Ishikawa (cell line): ENCODE data around the gene D2HGDH.

ENCODE experiments used
- CEBPB ChIP-seq: IDR thresholded peaks from 2 replicates; pipeline ENCODE4 v1.6.1; 2012
- CREB1 ChIP-seq: IDR thresholded peaks from 2 replicates; pipeline ENCODE4 v1.6.1; 2012; ENCODE audit warnings: low read depth
- EGR1 ChIP-seq: IDR thresholded peaks from 2 replicates; pipeline ENCODE4 v1.6.1; 2012
- EP300 ChIP-seq: IDR thresholded peaks from 2 replicates; pipeline ENCODE4 v1.6.1; 2012; ENCODE audit warnings: borderline replicate concordance
- FOXM1 ChIP-seq: IDR thresholded peaks from 2 replicates; pipeline ENCODE4 v1.6.1; 2012; ENCODE audit warnings: low read depth, borderline replicate concordance
- MAX ChIP-seq: IDR thresholded peaks from 2 replicates; pipeline ENCODE4 v1.6.1; 2012
- NFIC ChIP-seq: IDR thresholded peaks from 2 replicates; pipeline ENCODE4 v1.6.1; 2012
- RAD21 ChIP-seq: IDR thresholded peaks from 2 replicates; pipeline ENCODE4 v1.6.1; 2012; ENCODE audit warnings: low read depth
- REST ChIP-seq: IDR thresholded peaks from 2 replicates; pipeline ENCODE4 v1.6.1; 2012; ENCODE audit warnings: low read depth, mild to moderate bottlenecking
- TAF1 ChIP-seq: IDR thresholded peaks from 2 replicates; pipeline ENCODE4 v1.6.1; 2012; ENCODE audit warnings: low read depth, mild to moderate bottlenecking
- TCF12 ChIP-seq: IDR thresholded peaks from 2 replicates; pipeline ENCODE4 v1.6.1; 2012; ENCODE audit warnings: low read depth
- TEAD4 ChIP-seq: IDR thresholded peaks from 2 replicates; pipeline ENCODE4 v1.6.1; 2012
- YY1 ChIP-seq: IDR thresholded peaks from 2 replicates; pipeline ENCODE4 v1.6.1; 2012; ENCODE audit warnings: low read depth
- ZBTB7A ChIP-seq: IDR thresholded peaks from 2 replicates; pipeline ENCODE4 v1.6.1; 2012; ENCODE audit warnings: low read depth
- TF ChIP-seq, protein P1 (sequence below): IDR thresholded peaks from 2 replicates; pipeline ENCODE4 v1.6.1; 2012

The D2HGDH gene

GRCh38 chr2:241767464-241768250 lies 33.2 kb downstream of the D2HGDH start:
- TF ChIP-seq REST = no peak

GRCh38 chr2:241768251-241768711 lies 33.9 kb downstream of the D2HGDH start:
- TF ChIP-seq TEAD4 (no peak), YY1 (no peak)

DNA sequence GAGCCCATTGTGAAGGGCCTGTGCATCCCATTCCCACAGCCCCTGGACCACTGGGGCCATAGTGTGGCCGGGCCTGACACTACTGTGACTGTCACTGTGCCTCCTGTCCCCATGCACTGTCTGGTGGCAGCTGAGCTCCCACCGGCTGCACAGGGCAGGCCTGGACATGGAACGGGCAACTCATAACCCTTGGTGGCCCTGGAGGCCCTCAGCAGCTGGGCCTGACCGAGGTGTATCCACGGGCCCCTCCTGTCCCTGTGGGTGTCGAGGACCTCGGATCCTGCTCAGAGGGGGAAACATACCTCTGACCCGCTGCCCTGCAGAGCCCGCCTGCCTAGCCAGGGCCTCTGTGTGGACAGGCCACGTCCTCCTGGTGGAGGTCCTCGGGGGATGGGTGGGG lies 34.4 kb downstream of the D2HGDH start:
- TF ChIP-seq NFIC (no peak), REST (no peak), EP300 (no peak), CEBPB (no peak), TEAD4 (no peak), MAX (no peak), FOXM1 (no peak), YY1 (no peak), RAD21 (no peak)

DNA sequence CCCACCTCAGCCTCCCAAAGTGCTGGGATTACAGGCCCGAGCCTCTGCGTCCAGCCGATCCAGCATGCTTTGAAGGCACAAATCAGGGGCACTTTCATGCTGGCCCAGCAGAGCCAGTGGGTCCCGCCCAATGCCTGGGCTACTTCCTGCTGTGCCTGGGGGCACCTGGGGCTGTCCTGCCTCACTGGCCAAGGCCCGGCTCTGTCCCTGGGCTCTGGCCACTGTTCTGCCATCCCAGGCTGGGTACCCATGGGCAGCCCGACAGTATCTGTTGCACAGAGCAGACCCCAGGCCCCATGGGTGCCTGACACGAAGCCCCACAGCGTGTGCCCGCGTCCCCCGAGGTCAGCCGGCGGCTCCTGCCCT lies 35.4 kb downstream of the D2HGDH start:
- TF ChIP-seq EP300 = no peak
- no peak for TF ChIP-seq FOXM1
- TF ChIP-seq CEBPB = no peak
- no peak for TF ChIP-seq TCF12
- TF ChIP-seq CREB1 = no peak
- no peak for TF ChIP-seq NFIC
- TF ChIP-seq, protein P1, sequence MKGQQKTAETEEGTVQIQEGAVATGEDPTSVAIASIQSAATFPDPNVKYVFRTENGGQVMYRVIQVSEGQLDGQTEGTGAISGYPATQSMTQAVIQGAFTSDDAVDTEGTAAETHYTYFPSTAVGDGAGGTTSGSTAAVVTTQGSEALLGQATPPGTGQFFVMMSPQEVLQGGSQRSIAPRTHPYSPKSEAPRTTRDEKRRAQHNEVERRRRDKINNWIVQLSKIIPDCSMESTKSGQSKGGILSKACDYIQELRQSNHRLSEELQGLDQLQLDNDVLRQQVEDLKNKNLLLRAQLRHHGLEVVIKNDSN = no peak
- no peak for TF ChIP-seq REST
- TF ChIP-seq MAX = no peak
- no peak for TF ChIP-seq YY1
- TF ChIP-seq TAF1 = no peak
- TF ChIP-seq EGR1 = no peak
- no peak for TF ChIP-seq TEAD4
- no peak for TF ChIP-seq RAD21
- no peak for TF ChIP-seq ZBTB7A

- TF ChIP-seq EGR1 = no peak
Measured at GRCh38 chr2:241770185-241770935, 35.9 kb downstream of the D2HGDH start.

- TF ChIP-seq, protein P1 = no peak
- no peak for TF ChIP-seq ZBTB7A
- no peak for TF ChIP-seq RAD21
- no peak for TF ChIP-seq EGR1
- no peak for TF ChIP-seq YY1
- no peak for TF ChIP-seq TAF1
- TF ChIP-seq TCF12 = no peak
- no peak for TF ChIP-seq REST
- TF ChIP-seq CREB1 = no peak
- no peak for TF ChIP-seq CEBPB
- no peak for TF ChIP-seq NFIC
- TF ChIP-seq MAX = no peak
- TF ChIP-seq EP300 = no peak
- no peak for TF ChIP-seq TEAD4
Measured at GRCh38 chr2:241770936-241771285, 36.5 kb downstream of the D2HGDH start.
